GM12892 (cell line): Measurements from ENCODE around the gene ADAM15.

Source experiments
- POLR2A ChIP-seq: IDR thresholded peaks from 2 replicates; pipeline ENCODE4 v1.6.1; 2011; ENCODE audit warnings: low read depth, low read length, control low read depth
- POLR2AphosphoS5 ChIP-seq: IDR thresholded peaks from 2 replicates; pipeline ENCODE4 v1.6.1; 2011; ENCODE audit warnings: low read depth, low read length, control low read depth

DNA sequence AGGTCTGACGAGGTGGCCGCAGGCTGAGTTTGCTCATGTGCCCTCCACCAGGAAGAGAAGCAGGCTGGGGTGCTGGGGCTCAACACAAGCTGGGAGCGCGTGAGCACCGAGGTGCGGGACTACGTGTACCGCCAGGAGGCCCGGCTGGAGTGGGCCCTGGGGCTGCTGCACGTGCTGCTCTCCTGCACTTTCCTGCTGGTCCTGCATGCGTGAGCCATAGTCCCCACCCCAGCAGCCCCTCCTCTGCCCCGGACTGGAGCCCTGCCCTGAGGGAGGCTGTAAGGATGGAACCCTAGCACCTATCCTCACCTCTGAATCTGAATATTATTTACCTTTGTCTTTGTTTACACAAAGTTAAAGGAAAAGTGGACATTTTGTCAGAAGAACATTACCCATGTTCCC, 7.8 kb upstream of the ADAM15 start:
- TF ChIP-seq POLR2A (no peak), POLR2AphosphoS5 (no peak)
